HG03520 (cell line): ENCODE measurements around the gene KIAA1671.
"Not testable (repeated sequence)": the region's sequence is repeated elsewhere in the genome, so short reads cannot be mapped to it uniquely, and the experiment has no call there.

Experiments
- ATAC-seq: cut with Tn5 transposase; IDR thresholded peaks from one replicate; pipeline ENCODE4 v1.9.1; 2021; ENCODE audit warnings: mild to moderate bottlenecking, moderate library complexity; ENCODE audit not compliant: unreplicated experiment

KIAA1671 gene

DNA sequence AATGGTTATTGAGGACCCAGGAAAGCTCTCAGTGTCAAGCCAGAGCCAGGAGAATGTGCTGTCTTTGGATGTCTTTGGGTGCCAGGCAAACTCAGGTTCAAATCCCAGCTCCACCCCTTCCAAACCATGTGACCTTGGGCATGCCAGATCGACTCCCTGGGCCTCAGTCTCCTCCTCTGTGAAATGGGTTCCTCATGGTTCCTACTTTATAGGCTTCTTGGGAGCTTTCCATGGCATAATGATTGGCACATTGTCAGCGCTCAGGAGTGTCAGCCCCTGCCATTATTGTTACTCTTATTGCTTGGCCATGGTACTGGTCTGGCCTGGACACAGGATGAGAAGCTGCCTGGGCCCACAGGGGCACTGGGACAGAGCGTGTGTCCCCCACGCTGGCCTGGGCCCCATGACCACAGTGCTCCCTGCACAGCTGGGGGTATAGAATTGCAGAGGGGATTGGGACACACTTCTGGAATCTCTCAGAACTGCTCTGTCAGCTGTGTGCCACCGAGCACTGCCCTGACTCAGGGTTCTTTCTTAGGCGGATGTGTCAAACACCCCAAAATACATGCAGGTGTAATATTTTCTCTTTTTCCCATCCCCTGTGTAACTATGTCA lies 209.5 kb downstream of the KIAA1671 start:
- ATAC-seq: no peak

DNA sequence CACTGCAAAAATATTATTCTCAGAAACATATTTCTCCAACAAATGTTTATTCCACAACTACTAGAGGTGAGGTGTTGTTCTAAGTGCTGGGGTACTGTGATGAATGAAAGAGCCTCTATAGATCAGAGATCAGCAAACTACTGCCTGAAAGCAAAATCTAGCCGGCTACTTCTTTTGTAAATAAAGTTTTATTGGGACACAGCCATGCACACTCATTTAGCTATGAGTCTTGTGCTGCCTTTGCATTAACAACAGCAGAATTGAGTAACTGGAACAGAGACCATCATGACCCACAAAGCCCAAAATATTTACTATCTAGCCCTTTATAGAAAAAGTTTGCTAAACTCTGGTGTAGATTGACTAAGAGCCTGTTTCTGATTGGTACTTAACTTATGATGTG lies 210.0 kb downstream of the KIAA1671 start:
- ATAC-seq: no peak

DNA sequence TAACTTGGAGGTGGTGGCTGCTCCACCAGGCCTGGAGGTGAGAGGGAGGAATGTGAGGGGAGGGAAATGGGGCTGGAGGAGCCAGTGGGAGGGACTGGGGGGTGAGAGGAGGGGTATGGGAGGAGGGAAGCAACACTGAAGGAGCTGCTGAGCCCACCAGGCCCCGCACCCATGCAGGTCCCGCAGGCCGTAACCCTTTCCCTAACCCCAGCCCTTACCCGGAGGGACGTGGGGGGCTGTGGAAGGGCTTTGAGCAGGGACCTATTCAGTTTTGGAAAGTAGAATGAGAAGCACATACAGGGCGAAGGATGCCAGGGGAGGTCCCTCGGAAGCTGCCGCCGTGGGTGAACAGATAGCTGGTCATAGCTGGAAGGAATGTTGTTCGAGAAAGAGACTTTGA lies 213.3 kb downstream of the KIAA1671 start:
- no peak for ATAC-seq

DNA sequence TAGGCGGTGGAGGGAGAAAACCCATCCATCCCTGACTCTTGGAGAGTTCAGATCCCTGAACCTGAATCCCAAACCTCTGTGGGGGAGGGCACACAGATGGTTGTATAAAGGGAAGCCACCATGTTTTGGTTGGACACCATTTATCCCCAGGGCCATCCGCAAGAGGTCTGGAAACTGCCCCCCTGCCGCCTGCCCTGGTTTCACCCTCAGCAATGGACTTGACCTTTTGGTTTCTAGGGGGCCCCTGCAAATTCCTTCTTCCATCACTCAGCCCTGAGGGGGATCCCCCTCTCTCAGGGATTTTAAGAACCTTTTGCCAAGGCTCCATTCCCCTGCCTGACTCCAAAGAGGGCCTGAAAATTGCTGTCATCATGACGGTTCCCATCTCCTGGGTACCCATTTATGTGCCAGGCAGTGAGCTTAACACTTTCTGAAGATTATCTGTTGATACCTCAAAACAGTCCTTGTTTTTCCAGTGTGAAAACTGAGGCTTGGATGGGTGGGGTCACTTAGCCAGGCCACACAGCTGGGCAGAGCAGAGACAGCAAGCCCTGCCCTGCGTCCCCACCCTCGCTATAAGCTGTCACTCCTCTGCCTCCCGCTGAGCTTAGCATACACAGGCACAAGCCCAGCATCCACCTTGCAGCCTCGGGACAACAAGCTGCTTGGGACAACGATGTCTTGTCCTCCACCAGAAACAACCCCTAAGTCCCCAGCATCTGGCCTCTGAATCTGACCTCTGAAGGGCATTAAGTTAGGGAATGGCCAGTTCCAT lies 213.9 kb downstream of the KIAA1671 start:
- ATAC-seq: no peak

DNA sequence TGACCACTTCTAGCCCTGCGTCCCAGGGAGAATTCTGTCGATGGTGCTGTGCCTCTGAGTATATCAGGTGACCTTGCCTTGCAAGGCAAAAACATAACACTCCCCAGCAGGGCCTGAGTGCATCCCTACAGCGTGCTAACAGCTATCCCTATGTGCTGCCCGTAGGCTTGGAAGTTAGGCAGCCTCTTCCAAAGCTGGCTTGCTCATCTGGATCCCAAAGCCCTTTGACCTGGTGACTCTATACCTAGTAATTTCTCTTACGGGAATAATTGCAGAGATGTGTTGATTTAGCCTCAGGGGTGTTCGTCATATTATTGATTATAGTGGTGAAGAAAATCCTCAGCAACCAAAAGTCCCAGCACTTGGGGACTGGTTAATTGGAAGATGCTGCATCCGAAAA lies 214.6 kb downstream of the KIAA1671 start:
- ATAC-seq: no peak

DNA sequence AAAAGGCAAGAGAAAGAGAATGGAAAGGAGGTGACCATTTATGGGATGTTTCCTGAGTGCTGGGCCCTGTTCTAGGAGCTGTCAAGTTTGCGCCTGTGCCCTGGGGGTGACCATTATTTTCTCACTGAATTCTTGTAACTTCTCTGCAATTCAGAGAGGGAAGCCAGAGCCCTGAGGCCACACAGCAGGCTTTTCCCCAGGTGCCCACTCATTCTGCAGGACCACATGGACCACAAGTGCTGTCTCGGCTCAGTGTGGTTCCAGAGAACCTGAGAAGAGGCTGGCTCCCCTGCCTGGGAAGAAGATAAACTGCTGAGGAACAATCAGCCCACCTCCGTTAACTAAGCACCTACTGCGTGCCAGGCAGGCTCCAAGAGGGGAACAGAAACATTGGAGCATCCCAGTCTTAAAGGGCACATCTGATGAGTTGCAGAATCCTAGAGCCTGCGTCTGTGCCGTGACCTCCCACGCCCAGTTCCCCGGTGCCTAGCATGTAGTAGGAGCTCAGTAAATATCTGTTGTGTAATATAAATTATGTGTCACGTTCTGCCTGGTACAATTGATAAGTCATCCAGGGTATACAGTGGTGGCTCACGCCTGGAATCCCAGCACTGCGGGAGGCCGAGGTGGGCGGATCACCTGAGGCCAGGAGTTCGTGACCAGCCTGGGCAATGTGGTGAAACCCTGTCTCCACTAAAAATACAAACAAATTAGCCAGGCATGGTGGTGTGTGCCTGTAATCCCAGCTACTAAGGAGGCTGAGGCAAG lies 215.5 kb downstream of the KIAA1671 start:
- ATAC-seq: no peak

DNA sequence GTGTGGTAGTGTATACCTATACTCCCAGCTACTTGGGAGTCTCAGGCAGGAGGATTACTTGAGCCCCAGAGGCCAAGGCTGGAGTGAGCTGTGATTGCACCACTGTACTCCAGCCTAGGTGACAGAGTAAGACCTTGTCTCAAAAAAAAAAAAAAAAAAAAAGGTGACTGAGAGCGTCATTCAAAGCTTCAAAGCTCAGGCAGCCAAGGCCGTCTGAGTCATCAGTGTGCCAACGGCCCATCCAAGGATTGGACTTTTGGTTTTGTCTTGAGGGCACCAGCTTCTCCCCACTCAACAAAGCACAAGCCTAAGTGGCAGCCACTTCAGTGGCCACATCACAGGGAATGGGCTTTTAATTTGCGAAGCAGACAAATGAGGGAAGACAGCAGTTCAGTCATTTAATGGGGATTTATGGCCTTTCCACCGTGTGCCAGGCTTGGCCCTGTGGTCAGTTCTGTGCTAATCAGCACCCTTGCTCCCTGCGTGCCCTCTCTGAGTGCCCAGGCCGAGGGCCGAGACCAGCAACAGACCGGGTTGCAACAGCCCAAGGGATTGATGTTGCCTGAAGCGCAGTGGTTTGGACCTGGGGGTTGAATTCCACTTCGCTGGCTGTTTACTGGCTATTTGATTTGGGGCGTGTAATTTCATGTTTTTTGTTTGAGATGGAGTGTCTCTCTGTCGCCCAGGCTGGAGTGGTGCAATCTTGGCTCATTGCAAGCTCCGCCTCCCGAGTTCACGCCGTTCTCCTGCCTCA lies 216.9 kb downstream of the KIAA1671 start:
- ATAC-seq: no peak

DNA sequence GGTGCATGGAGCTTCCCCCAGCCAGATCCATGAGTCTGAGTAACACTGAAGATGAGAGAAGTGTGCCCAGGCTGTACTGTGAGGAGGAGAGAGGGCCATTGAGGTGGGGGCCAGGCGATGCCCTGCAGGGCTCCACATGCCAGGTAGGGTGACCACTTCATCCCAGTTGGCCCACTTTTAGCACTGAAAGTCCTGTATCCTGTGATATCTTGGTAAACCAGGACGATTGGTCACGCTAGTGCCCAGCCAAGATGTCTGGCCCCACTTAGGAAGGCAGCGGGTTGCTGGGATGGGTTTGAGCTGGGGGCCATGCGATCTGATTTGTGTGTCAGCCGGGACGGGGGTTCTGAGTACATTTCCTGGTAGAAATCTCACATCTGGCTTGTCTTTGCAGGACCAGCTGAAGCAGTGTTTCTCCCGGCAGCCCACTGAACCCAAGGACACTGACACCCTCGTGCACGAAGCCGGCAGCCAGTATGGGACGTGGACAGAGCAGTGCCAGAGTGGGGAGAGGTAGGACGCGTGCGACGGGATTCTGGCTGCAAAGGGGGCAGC lies 218.0 kb downstream of the KIAA1671 start:
- ATAC-seq: no peak

DNA sequence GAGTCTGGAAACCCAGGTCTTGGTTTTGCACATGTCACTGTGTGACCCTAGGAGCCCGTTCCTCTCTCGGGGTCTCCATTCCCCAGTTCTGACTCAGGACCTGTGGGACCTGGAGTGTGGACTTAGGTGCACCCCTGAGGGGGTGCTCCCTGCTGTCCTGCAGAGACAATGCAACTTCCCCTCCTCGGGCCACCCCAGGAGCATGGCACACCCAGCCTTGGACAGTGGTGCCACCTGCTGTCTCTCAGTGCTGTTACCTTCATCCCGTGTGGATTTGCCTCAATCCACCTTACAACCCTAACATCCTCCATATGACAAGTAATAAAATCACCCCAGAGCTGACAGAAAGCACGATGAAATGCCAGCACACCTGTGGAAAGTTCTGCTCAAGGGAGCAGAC lies 219.6 kb downstream of the KIAA1671 start:
- no peak for ATAC-seq

DNA sequence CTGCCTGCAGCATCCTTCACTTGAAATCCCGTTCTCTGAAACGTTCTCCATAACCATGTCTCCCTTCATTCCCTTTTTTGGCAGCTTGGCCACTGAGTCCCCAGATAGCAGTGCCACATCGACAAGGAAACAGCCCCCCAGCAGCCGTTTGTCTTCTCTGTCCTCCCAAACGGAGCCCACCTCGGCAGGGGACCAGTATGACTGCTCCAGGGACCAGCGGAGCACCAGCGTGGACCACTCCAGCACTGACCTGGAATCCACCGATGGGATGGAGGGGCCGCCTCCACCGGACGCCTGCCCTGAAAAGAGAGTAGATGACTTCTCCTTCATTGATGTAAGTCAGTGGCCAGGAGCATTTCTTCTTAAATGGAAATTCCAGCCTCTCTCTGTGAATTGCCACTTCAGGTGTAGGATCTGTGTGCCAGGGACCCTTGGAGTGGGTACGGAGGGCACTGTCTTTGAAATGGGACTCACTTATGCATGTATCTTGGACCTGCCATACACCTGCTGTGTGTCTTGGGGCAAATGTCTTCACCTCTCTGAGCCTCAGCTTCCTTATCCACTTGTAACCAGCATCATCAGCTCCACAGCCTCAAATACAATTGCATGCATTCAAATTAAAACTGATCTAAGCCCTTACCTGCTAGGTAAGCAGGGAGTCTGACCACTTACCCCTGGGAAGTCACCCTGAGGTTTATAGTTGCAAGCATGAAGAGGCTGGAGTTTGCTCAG lies 221.8 kb downstream of the KIAA1671 start:
- ATAC-seq: no peak

DNA sequence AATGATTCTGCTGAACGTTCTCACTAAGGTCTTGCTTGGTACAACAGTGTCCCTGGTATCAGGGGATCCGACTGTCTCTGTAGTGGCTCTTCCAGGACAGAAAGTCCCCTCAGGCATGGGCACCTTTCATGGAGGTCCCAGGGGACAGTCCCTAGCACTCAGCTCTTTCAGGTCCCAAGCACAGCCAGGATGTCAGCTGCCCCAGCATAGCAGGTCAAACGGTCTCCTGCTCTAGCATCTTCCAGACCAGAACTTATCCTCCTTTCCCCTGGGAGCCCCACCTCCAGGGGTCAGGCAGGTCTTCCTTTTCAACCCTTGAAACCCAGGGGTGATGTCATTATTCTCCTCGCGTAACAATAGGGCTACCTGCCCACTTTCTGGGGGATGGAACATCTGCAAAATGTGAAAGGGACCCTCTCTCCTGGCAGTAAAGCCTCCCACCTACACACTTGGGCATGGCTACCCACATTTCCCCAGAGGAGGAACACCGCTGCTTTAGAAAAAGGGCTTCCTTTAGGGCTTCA lies 222.4 kb downstream of the KIAA1671 start:
- ATAC-seq: no peak

DNA sequence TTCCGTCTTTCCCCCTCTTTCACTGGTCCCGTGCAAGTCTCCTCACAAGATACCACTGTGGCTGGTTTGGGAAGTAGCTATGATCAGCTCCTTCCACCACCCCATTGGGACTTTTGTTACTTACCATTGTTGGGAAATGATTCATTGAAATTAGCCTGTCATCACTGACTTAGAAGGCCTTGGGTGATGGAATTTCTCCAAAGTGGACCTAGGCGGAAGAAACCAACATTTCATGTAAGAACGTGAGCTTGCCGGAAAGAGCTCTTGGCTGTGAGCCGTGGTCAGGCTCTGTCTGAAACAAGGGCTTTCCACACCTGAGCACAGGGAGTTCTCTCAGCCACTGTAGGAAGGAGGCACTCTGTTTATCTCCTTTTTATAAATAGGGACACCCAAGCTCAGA lies 223.7 kb downstream of the KIAA1671 start:
- ATAC-seq: no peak

DNA sequence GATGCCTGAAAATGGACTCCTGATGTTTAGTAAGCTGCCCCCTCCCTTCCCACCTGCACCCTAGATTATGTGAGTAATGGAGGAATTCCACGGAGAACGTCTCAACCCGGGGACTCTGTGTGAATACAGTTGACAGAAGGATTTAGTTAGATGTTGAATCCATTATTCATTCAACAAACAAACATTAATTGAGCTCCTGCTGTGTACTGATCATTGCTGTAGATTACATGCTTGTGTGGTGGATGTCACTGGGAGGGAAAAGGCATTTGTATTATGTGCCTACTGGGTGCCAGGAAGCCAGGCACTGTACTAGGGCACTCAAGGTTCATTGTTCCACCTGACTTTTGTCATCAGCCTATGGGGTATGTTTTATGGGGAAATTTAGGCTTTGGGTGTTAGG lies 224.3 kb downstream of the KIAA1671 start:
- ATAC-seq: no peak

DNA sequence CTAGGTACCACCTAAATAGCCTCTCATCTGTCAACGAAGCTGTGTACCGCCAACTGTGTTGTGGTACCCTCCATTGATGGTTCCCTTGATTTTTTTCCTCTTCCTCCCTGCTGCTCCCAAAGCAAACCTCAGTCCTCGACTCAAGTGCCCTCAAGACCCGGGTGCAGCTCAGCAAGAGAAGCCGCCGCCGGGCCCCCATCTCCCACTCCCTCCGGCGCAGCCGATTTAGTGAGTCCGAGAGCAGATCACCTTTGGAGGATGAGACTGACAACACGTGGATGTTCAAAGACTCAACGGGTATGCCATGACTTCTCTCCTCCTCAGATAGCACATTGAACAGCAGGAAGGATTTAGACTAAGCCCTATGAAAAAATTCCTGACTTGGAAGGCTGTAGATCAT lies 224.7 kb downstream of the KIAA1671 start:
- ATAC-seq: no peak

DNA sequence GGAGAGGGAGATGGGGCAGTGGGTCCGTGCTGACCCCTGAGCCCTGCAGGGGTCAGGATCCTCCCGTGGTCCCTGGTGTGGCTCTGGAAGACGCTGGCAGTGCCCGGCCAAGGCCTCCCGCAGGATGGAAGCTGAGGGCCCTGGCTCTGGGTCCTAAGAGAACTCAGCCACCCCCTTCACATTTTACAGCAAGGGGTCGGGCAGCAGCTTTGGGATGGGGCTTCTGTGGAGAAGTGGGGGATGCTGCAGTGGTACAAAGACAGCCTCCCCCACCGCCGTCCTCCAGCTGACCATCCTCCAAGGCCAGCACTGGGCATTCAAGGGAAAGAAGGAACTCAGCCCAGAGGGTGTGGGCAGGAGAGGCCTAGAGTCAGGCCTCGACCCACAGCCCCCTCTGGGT lies 225.4 kb downstream of the KIAA1671 start:
- no peak for ATAC-seq

DNA sequence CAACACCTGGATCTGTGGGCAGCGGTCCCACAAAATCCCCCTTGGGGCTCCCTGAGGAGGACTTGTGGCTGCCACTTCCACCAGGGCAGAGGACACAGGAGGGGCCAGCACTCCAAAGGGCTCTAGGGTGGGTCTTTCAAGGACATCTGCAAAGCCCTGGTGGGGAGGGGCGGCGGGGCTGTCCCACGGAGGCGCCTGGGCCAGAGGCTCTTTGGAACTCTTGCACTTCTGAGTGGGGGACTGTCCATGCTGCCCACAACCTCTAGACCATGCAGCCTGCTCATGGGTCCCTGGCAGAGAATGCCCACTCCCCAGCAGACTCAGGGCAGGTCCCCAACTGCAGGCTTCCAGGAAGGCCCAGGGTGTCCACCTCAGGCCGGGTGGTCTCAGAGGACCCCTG lies 225.8 kb downstream of the KIAA1671 start:
- ATAC-seq: not testable (repeated sequence)

DNA sequence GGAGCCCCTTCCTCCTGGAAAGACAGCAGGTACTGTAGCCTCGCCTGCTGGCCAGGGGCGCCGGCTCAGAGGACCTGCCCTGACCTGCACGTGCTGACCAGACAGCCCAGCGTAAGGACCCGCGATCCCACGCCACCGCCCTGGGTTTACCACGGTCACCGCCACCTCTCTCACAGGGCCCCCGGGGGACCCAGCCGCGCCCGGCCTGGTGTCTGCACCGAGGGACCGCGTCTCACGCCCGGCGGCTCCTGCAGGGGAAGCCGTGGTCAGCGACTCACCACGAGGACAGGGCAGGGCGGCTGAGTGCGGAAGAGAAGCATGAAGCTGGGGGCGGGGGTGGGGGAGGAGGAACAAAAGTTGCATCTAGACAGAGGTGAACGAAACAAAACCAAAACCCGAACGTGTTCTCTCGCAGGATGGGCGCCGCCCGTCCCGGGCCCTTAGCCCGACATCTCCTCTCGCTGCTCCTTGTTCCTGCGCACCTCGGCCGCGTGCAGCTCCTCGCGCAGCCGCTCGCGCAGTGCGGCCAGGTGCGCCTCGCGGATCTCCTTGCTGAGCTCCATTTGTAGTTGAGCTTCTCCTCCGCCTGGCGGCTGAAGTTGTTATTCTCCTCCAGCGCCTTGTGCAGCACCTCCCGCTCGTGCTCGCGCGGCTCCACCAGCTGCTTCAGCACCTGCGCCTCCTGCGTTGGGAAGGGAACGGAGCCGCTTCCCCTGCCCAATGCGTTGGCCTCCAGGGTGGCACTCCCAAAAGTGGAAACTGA lies 226.5 kb downstream of the KIAA1671 start:
- ATAC-seq: not testable (repeated sequence)

DNA sequence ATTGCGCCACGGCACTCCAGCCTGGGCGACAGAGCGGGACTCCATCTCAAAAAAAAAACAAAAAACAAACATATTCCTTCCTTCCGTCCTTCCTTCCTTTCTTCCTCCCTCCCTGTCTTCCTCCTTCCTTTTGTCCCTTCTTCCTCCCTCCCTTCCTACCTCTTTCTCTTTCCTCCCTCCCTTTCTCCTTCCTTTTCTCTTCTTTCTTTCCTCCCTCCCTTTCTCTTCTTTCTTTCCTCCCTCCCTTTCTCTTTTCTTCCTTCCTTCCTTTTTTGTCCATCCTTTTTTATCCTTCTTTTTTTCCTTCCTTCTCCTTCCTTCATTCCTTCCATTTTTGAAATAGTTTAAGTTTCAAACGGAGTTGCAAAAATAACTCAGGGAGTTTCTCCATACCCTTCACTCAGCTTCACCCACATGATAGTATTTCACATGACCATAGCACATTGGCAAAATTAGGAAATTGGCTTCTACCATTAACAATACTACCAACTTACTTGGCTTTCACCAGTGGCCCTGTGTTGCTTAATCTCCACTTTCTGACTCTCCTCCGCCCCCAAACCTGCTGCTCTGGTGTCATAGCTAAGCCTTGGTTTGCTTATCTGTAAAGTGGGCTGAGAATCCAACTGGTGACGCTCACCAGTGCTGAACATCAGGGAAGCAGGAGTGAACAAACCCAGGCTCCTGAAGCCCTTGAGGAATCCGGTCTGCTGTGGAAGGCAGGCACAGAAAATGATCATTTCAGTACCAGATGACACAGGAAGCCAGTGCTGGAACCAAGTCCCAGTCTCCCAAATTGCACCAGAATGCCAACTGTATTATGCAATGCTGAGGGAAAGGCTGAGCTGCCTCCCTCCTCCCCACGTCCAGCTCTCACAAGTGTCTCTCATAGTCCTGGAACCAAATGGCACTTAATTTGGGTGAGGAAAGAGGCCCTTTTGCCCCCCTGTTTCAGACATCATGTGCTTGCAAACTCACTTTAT lies 229.9 kb downstream of the KIAA1671 start:
- no peak for ATAC-seq
